K562 (cell line): ENCODE measurements around the gene TRNP1. TPM values are rescaled to one million over a fixed set of nuclear protein-coding genes. Genes with fewer than 3 reads are reported as not detected.

Experiments
- BACH1 ChIP-seq: fragments of 200-800 bp; sonication (Bioruptor generic); IDR thresholded peaks from 2 replicates; pipeline ENCODE4 v1.6.1; 2016; ENCODE audit warnings: missing genetic modification characterization, missing compliant biosample characterization
- BCOR ChIP-seq: fragments of 450-650 bp; IDR thresholded peaks from 2 replicates; pipeline ENCODE4 v1.6.1; 2016
- BDP1 ChIP-seq: IDR thresholded peaks from 3 replicates; pipeline ENCODE4 v1.6.1; 2011; ENCODE audit not compliant: insufficient read length, insufficient read depth
- COPS2 ChIP-seq: fragments of 450-650 bp; conservative IDR thresholded peaks from 2 replicates; pipeline ENCODE4 v1.6.1; 2016; ENCODE audit warnings: mild to moderate bottlenecking, moderate library complexity
- DIDO1 ChIP-seq: fragments of 450-650 bp; IDR thresholded peaks from 2 replicates; pipeline ENCODE4 v1.6.1; 2016; ENCODE audit warnings: low read depth, missing biosample characterization, missing genetic modification characterization
- FOSL1 ChIP-seq: fragments of 200-800 bp; sonication (Bioruptor generic); conservative IDR thresholded peaks from 2 replicates; pipeline ENCODE4 v1.6.1; 2016; ENCODE audit warnings: missing genetic modification characterization, missing compliant biosample characterization
- FOXA3 ChIP-seq, 2 experiments: fragments of 450-650 bp in 1 of 2; sonication (generic) in 1 of 2; formaldehyde crosslinking; IDR thresholded peaks in 1 of 2; conservative IDR thresholded peaks in 1 of 2; 2 replicates each; pipeline versions ENCODE4 v1.4.0 to v1.8.0; 2020 to 2022; ENCODE audit warnings: mild to moderate bottlenecking in 2 of 2, missing genetic modification reagents in 1 of 2
- KDM5B ChIP-seq: fragments of 200-600 bp; sonication (generic); IDR thresholded peaks from 2 replicates; pipeline ENCODE4 v1.6.1; 2012; ENCODE audit warnings: low read depth, mild to moderate bottlenecking, moderate library complexity, low read length, control low read depth, inconsistent platforms; ENCODE audit not compliant: insufficient replicate concordance
- KLF10 ChIP-seq: fragments of 250-450 bp; sonication (Bioruptor Pico); IDR thresholded peaks from 2 replicates; pipeline ENCODE4 v1.6.1; 2021; ENCODE audit warnings: matching md5 sums
- KLF6 ChIP-seq: fragments of 250-450 bp; sonication (Bioruptor Pico); IDR thresholded peaks from 2 replicates; pipeline ENCODE4 v1.4.0; 2020; ENCODE audit warnings: mild to moderate bottlenecking, moderate library complexity, borderline replicate concordance
- NFIC ChIP-seq: fragments of 450-650 bp; IDR thresholded peaks from 2 replicates; pipeline ENCODE4 v1.6.1; 2017; ENCODE audit warnings: mild to moderate bottlenecking, inconsistent platforms
- PHB ChIP-seq: fragments of 250-450 bp; sonication (Bioruptor Pico); IDR thresholded peaks from 2 replicates; pipeline ENCODE4 v1.5.0; 2021
- PHF20 ChIP-seq: fragments of 450-650 bp; IDR thresholded peaks from 2 replicates; pipeline ENCODE4 v1.6.1; 2018; ENCODE audit not compliant: partially characterized antibody
- POLR2G ChIP-seq: fragments of 200-400 bp; formaldehyde crosslinking; IDR thresholded peaks from 2 replicates; pipeline ENCODE4 v1.6.1; 2017; ENCODE audit warnings: low read depth, mild to moderate bottlenecking, antibody characterized with exemption, low read length, moderate library complexity
- RBBP5 ChIP-seq: fragments of 200-600 bp; sonication (generic); IDR thresholded peaks from 2 replicates; pipeline ENCODE4 v1.6.1; 2012; ENCODE audit warnings: borderline replicate concordance, mild to moderate bottlenecking, low read length, control low read depth, inconsistent platforms; ENCODE audit not compliant: insufficient read depth, poor library complexity, severe bottlenecking
- RBM39 ChIP-seq: fragments of 200-400 bp; formaldehyde crosslinking; optimal IDR thresholded peaks from 2 replicates; pipeline ENCODE3; 2018; ENCODE audit warnings: low read depth, low read length
- SIN3A ChIP-seq, 2 experiments: fragments of 150-350 bp in 1 of 2; IDR thresholded peaks; 2 replicates each; pipeline ENCODE4 v1.6.1; 2011 to 2016; ENCODE audit warnings: borderline replicate concordance in 2 of 2, low read depth in 2 of 2, low read length in 2 of 2, mild to moderate bottlenecking in 2 of 2, moderate library complexity in 2 of 2; ENCODE audit not compliant: control insufficient read depth in 1 of 2
- TRIM24 ChIP-seq, 2 experiments: fragments of 450-650 bp; IDR thresholded peaks; 2 replicates each; pipeline ENCODE4 v1.6.1; 2016
- ZNF175 ChIP-seq: fragments of 200-800 bp; sonication (Bioruptor generic); IDR thresholded peaks from 2 replicates; pipeline ENCODE4 v1.6.1; 2016; ENCODE audit warnings: low read depth, mild to moderate bottlenecking, missing genetic modification characterization, missing compliant biosample characterization
- ZNF184 ChIP-seq: sonication (generic); formaldehyde crosslinking; IDR thresholded peaks from 2 replicates; pipeline ENCODE4 v1.5.0; 2020; ENCODE audit warnings: missing genetic modification reagents
- ZNF224 ChIP-seq: sonication (generic); formaldehyde crosslinking; IDR thresholded peaks from 2 replicates; pipeline ENCODE4 v1.8.0; 2022; ENCODE audit warnings: mild to moderate bottlenecking, missing genetic modification reagents
- ZNF347 ChIP-seq: fragments of 450-650 bp; formaldehyde crosslinking; IDR thresholded peaks from 2 replicates; pipeline ENCODE4 v1.4.0; 2020; ENCODE audit warnings: low read depth, mild to moderate bottlenecking, moderate library complexity
- polyA plus RNA-seq, 8 experiments: library from polyadenylated mRNA; depleted of rRNA in 4 of 8; stranded (reverse) in 5 of 8; unstranded in 3 of 8; fragments of >200 nt; fragmentation: Nextera tagmentation in 2 of 8; fragmentation: Illumina TruSeq in 1 of 8; extraction: Ambion mirVana in 2 of 8; extraction: Trizol in 1 of 8; gene quantifications; 2 replicates each; pipeline versions ENCODE4 v1.2.1 to v1.2.3, GENCODE V29; 2011 to 2014; ENCODE audit warnings: inconsistent platforms in 1 of 8, missing spikeins in 1 of 8
- total RNA-seq, 7 experiments: library from RNA; depleted of rRNA in 6 of 7; stranded (reverse); fragments of >200 nt in 6 of 7; fragmentation: Illumina TruSeq in 2 of 7; extraction: Trizol in 2 of 7; gene quantifications; 2 replicates each; pipeline versions ENCODE4 v1.2.1 to v1.2.3, GENCODE V29; 2011 to 2021; ENCODE audit warnings: low replicate concordance in 1 of 7
- TF ChIP-seq, protein P1 (sequence below): fragments of 450-650 bp; IDR thresholded peaks from 2 replicates; pipeline ENCODE4 v1.6.1; 2016; ENCODE audit warnings: antibody characterized with exemption
- TF ChIP-seq, protein P2 (sequence below): fragments of 250-450 bp; sonication (Bioruptor Pico); IDR thresholded peaks from 2 replicates; pipeline ENCODE4 v1.4.0; 2020; ENCODE audit warnings: mild to moderate bottlenecking, moderate library complexity, borderline replicate concordance
- TF ChIP-seq, protein P3 (sequence below): sonication (generic); IDR thresholded peaks from 2 replicates; pipeline ENCODE4 v1.6.1; 2016

The TRNP1 gene
- total and polyA plus RNA-seq, 9 of the 15 experiments (the other 6 are each of a cell fraction or from before 2014, with no cell fraction given), result 0.03 to 1.3 (median 0.95) TPM

DNA sequence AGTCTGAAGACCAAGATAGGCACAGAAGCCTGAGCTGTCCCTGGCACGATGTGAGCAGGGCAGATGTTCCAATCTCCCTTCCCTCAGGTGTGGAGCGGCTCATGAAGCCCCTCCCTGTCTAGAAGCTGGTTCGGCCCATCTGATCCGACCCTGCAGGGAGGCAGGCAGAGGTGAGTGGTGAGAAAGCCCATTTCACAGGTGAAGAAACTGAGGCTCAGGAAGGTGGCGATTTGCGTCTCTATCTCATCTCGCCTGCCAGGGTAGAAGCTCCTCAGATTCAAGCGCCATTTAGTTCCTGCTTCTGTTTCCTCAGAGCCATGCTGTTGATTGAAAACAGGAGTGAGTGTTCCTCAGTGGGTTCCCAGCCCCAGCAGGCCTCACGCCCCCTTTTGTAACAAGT is 36.0 kb downstream of the TRNP1 start (continued):
- TF ChIP-seq RBBP5 (no peak), NFIC (no peak), FOSL1 (tag) (no peak), BACH1 (tag) (no peak), ZNF224 (CRISPR knock-in tag) (no peak), POLR2G (no peak), PHF20 (peak; percentile 49), BDP1 (no peak), PHB (CRISPR knock-in tag) (no peak), ZNF184 (no peak), COPS2 (no peak), KLF10 (CRISPR knock-in tag) (no peak), TRIM24 (IDR thresholded peaks at IDR 0.05) (no peak), FOXA3 (CRISPR knock-in tag; conservative IDR thresholded peaks at IDR 0.05 in 1 of 2, IDR thresholded peaks at IDR 0.05 in 1 of 2) (no peak), BCOR (peak; percentile 98), KLF6 (CRISPR knock-in tag) (no peak), KDM5B (no peak), ZNF175 (no peak), ZNF347 (CRISPR knock-in tag) (no peak), SIN3A (IDR thresholded peaks at IDR 0.05; ENCODE audit: borderline replicate concordance in 2 of 2, control insufficient read depth in 1 of 2, low read depth in 2 of 2, low read length in 2 of 2) (no peak), RBM39 (no peak), DIDO1 (tag) (no peak)
- TF ChIP-seq, protein P1, sequence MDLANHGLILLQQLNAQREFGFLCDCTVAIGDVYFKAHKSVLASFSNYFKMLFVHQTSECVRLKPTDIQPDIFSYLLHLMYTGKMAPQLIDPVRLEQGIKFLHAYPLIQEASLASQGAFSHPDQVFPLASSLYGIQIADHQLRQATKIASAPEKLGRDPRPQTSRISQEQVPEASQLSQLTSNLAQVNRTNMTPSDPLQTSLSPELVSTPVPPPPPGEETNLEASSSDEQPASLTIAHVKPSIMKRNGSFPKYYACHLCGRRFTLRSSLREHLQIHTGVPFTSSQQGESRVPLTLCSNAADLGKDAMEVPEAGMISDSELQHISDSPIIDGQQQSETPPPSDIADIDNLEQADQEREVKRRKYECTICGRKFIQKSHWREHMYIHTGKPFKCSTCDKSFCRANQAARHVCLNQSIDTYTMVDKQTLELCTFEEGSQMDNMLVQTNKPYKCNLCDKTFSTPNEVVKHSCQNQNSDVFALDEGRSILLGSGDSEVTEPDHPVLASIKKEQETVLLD, result no peak
- TF ChIP-seq, protein P2, sequence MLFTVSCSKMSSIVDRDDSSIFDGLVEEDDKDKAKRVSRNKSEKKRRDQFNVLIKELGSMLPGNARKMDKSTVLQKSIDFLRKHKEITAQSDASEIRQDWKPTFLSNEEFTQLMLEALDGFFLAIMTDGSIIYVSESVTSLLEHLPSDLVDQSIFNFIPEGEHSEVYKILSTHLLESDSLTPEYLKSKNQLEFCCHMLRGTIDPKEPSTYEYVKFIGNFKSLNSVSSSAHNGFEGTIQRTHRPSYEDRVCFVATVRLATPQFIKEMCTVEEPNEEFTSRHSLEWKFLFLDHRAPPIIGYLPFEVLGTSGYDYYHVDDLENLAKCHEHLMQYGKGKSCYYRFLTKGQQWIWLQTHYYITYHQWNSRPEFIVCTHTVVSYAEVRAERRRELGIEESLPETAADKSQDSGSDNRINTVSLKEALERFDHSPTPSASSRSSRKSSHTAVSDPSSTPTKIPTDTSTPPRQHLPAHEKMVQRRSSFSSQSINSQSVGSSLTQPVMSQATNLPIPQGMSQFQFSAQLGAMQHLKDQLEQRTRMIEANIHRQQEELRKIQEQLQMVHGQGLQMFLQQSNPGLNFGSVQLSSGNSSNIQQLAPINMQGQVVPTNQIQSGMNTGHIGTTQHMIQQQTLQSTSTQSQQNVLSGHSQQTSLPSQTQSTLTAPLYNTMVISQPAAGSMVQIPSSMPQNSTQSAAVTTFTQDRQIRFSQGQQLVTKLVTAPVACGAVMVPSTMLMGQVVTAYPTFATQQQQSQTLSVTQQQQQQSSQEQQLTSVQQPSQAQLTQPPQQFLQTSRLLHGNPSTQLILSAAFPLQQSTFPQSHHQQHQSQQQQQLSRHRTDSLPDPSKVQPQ (CRISPR knock-in tag), result no peak
- TF ChIP-seq, protein P3, sequence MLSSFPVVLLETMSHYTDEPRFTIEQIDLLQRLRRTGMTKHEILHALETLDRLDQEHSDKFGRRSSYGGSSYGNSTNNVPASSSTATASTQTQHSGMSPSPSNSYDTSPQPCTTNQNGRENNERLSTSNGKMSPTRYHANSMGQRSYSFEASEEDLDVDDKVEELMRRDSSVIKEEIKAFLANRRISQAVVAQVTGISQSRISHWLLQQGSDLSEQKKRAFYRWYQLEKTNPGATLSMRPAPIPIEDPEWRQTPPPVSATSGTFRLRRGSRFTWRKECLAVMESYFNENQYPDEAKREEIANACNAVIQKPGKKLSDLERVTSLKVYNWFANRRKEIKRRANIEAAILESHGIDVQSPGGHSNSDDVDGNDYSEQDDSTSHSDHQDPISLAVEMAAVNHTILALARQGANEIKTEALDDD, result no peak
